Renal cortical epithelial cell (primary cell): ENCODE data around the gene ADM. TPM values are rescaled to one million over a fixed set of nuclear protein-coding genes. Genes with fewer than 3 reads are reported as not detected.
"Not testable (repeated sequence)": the region's sequence is repeated elsewhere in the genome, so short reads cannot be mapped to it uniquely, and the experiment has no call there.

Source experiments
- DNase-seq: peaks from one replicate; pipeline ENCODE4 v3.0.0-alpha.2; 2011; ENCODE audit warnings: low read depth
- total RNA-seq: library from RNA; depleted of rRNA; stranded (reverse); fragments of >200 nt; gene quantifications from 2 replicates; pipeline ENCODE4 v1.2.3, GENCODE V29; 2014

ADM gene, protein sequence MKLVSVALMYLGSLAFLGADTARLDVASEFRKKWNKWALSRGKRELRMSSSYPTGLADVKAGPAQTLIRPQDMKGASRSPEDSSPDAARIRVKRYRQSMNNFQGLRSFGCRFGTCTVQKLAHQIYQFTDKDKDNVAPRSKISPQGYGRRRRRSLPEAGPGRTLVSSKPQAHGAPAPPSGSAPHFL
- 56.4 and 57.3 TPM in 2 replicates for total RNA-seq

DNA sequence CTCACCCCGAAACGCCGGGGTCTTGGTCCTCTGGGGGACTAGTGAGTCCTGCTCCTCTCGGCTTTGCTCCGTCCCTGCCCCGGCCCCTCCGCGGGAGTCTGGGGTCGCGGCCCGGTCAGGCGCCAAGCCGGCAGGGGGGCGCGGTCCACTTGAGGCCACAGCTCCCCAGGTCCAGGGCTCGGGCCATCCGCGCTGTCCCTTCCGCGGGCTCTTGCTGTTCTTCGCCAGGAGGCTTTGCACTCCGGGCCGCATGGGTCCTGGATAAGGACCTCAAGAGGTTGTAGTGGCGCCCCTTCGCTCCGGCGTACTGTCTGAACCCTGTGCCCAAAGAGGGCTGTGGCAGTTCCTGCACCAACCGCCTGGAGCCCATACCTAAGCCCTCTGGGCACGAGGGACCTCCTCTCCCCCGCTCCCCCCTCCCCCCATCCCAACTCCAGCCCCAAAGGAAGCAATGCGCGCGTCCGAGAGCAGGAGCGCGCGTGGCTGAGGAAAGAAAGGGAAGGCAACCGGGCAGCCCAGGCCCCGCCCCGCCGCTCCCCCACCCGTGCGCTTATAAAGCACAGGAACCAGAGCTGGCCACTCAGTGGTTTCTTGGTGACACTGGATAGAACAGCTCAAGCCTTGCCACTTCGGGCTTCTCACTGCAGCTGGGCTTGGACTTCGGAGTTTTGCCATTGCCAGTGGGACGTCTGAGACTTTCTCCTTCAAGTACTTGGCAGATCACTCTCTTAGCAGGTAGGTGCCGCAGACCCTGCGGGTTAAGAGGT lies at the start of gene ADM:
ADM (plus strand) TSS at position 579 of the 767 bp plus-strand sequence. CDS start 628 bp downstream, outside the sequence.
- DNase-seq: peak; percentile 63

DNA sequence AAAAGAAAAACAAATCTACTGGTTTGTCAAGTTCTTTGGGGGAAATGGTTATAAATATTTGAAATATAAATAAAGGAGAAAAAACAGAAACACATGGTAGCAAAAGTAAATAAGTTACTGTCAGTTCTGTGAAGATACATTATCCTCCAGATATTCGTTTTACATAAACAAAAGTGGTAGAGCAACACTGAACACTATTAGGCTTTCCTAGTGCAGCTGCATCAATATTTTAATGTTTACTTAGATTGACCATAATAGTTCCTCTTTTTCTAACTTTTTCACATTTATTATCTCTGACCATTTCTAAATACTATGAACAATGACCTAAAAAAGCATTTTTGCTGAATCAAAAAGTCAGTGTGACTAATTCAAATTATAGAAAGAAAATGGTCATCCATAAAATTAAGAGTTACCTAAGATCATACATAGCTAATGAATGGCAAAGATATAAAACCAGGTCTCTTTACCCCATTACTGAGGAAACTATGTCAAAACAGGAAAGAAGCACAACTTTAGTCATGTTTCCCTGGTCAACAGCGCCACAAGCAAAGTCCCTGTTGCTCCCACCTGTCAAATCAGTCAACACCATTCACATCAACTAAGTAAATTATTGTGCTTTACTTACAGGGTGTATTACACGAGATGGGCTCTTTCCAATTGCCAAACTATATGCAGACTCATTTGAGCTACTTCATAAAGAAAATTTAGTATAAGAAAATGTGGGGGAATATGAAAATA lies 49.3 kb upstream of the ADM start:
- no peak for DNase-seq

DNA sequence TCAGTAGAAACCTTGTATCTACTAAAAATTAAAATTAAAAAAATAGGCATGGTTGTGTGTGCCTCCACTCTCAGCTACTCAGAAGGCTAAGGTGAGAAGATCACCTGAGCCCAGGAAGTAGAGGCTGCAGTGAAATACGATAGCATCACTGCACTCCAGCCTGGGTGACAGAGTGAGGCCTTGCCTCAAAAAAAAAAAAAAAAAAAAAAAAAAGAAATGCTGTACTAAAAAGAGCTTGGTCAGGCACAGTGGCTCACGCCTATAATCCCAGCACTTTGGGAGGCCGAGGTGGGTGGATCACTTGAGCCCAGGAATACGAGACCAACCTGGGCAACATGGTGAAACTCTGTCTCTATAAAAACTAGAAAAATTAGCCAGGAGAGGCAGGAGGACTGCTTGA lies 47.4 kb upstream of the ADM start:
- no peak for DNase-seq

DNA sequence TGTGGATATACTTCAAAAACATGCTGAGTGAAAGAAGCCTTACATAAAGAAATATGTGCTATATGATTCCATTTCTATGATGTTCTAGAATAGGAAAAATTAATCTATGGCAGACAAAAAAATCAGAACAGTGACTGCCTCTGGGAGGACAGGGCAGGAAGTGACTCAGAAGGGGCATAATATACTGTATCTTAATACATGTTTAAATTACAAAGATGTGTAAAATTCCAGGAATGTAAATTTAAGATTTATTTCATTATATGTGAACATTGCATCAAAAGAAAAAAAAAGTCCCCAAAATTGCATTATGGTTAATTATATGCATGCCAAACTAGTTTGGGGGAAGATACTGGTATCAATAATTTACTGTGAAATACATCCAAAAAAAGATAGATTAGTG lies 43.1 kb upstream of the ADM start:
- DNase-seq: no peak

DNA sequence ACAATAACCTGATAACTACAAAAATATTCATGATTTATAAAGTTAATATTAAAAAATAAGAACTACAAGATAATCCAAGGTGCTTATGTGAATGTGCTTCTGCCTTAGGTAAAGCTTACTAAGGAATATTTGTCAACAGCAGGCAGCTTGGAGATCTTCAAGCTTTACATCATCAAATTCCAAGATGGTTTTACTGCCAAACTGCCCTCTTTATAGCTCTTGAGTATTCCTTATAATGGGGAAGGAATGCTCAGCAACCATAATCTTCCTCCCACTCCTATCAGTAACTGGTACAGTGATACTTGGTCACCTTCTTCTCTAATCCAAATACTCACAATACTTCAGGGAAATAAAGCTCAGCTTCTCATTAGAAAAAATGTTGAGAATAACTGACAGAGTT lies 40.9 kb upstream of the ADM start:
- peak; percentile 46 for DNase-seq

DNA sequence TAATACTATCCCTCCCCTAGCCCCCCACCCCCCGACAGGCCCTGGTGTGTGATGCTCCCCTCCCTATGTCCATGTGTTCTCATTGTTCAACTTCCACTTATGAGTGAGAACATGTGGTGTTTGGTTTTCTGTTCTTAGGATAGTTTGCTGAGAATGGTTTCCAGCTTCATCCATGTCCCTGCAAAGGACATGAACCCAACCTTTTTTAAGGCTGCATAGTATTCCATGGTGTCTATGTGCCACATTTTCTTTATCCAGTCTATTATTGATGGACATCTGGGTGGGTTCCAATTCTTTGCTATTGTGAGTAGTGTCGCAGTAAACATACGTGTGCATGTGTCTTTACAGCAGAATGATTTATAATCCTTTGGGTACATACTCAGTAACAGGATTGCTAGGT lies 40.2 kb upstream of the ADM start:
- not testable (repeated sequence) for DNase-seq

DNA sequence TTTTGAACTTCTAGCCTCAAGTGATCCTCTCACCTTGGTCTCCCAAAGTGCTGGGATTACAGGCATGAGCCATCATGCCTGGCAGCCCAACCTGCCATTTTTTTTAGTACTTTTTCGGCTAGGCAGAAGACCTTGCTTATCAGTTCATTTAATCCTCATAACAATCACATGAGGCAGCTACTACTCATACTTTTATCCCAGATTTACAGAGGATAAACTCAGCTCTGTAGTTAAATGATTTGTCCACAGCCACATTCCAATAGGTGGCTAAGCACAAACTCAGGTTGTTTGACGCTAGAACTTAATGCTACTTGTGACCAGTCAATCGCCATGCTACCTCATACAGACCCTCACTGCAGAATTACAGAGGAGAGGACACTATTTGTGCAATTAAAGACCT lies 38.9 kb upstream of the ADM start:
- DNase-seq: no peak

DNA sequence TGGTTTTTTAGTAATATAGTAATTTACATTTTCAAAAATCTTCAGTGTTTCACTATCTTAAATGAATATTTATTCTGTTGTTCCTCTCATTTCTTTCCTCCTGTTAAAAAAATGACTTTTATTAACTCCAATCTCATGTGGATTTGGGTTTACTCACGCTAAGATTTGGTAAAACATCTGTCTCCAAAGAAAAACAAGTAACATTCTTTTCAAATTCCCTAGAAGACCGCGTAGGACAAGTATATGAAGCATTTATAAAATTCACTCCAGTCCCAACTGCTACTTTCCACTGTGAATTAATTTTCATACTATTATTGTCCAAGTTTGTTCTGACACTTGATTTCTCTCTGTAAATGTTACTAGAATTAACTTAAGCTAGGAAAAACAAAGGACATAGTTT lies 37.1 kb upstream of the ADM start:
- DNase-seq: no peak

DNA sequence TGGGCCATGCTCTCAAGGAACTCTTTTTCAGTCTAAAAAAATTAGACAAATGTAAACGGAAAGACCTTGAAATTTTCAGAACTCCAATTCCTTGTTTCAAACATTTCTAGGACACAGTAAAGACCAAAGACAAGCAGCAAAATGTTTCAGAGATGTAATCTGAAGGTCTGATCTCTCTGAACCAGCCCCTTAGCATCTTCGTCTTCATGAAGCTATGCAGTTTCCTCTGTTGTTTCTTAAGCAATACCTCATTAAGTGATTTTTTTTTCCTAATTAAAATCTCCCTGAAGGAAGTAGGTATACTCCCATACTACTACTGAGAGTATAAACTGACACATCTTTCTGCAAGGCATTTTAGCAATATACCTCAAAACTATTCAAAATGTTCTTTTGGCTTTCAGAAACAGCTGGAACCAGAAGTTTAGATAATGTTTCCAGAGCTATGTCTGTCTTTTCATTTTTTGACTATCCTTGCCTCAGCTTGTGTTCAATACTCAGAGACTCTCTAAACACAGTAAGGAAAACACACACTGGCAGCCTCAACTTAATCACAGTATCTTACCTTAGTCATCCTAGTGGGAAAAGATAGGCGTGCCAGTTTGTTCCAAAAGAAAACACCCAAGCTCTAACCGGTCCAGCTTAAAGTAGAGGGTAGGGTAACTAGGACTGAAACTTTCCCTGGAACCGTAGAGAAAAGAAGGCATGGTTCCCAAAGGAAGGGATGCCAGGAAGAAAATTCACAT lies 36.0 kb upstream of the ADM start:
- DNase-seq: no peak

DNA sequence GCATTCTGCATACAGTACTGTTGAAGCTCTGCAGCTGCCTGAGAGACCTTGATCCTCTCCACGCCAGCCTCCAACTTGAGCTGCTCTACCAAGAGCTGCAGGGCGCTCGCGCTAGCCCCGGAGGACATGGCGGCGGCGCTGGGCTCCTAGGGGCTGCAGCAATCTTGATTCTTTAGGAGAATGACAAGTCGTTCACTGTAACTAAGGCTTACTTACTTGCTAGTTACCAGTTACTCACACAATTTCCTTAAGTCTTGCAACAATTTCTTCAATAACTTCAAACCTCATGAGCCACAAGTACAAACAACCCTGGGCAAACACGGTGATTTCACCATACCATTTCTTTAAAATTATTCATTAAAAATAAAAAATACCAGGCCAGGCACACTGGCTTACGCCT lies 32.7 kb upstream of the ADM start:
- no peak for DNase-seq

DNA sequence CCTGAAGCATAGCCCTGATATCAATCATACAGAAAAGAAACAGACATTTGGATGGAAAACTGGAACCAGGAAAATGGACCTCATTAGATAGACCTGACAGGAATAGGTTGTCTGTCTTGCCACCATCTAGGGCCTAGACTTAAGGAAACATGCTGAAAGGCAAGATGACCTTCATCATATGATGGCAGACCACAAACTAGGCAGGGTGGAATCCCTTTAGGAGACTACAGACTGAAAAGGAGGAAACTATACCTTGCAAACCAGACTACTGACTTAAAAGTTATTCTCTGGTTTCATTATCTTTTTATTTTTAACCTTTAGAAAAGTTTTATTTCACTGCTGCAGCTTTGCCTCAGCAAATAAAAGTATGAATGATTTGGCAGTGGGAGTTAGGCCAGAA lies 31.1 kb upstream of the ADM start:
- no peak for DNase-seq

DNA sequence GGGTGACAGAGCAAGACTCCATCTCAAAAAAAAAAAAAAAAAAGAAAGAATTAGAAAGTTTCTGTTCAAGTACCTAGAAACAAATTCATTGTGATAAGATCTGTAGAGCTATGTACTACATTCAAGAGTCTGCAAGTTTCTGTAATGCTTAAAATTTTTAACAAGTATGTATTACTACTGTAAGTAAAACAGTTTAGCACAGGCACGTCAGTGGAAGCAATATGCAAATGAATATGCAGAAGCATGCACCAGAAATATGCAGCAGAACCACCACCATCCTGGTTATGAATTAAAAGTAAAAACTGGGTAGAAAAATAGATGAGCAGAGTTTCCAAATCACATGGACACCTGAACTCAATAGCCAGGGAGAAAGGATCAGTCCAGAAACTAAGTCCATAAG lies 30.1 kb upstream of the ADM start:
- no peak for DNase-seq

DNA sequence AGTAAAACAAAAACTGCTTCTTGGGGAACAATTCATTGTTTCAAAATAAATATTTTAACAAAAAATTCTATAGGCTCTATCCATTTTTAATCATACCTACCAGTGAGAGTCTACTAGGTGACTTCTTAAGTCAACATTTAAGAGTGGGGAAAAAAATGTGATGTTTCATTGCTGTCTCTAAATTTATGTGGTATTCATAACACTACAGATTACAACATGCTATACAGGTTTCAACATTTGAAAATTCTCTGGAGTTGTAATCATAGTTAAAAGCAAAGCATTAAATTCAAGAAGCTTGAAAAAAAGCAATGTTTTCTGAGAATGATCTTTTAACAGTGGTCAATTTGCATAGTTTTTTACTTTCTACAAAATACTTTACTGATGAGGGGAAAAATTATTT lies 29.2 kb upstream of the ADM start:
- no peak for DNase-seq

DNA sequence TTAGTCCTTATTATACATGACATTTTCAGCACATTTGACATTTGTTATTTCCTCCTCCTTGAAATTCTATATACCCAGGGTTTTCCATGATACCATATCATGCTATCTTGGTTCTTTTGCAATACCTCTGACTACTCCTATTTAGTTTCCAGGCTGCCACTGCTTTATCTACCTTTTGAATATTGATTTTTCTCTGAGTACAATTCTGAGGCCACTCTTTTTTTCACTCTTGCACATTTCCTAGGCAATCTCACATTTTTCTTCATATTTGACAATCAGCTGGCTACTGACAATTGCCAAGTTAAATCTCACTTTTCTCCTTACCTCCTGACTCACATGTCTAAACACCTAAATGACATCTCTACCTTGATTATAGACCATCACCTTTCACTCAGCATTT lies 22.8 kb upstream of the ADM start:
- DNase-seq: no peak

DNA sequence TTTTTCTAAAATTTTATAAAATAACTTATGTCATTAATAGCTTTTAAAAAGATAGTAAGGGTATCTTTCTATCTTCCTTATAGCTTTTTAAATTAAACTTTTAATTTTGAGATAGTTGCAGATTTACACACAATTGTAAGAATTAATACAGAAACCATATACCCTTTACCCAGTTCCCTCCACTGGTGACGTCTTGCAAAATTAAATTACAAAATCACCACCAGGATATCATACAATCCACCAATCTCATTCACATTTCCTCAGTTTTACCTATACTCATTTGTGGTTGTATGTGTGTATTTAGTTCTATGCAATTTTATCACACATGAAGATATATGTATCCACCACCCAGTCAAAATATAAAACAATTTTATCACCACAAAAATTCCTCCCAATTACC lies 20.9 kb upstream of the ADM start:
- no peak for DNase-seq

DNA sequence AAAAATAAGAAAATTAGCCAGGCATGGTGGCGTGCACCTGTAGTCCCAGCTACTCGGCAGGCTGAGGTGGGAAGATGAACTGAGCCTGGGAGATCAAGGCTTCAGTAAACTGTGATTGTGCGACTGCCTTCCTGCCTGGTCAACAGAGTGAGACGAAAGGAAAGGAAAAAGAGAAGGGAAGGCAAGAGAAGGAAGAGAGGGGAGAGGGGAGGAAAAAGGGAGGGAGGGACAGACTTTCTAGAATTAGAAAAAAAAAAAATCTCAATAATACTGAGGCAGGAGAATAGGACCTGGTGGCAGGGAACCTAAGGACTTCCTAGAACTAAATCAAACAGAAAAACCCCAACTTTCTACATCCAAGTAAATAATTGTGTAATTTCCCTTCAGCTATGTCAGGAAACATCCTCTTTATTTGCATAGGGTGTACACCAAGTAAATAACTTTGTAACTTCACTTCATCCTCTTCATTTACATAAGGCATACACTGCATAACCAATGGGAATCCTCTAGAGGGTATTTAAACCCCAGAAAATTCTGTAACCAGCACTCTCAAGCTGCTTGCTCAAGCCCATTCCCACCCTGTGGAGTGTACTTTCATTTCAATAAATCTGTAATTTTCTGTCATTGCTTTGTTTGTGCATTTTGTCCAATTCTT lies 19.6 kb upstream of the ADM start:
- DNase-seq: peak; percentile 50

DNA sequence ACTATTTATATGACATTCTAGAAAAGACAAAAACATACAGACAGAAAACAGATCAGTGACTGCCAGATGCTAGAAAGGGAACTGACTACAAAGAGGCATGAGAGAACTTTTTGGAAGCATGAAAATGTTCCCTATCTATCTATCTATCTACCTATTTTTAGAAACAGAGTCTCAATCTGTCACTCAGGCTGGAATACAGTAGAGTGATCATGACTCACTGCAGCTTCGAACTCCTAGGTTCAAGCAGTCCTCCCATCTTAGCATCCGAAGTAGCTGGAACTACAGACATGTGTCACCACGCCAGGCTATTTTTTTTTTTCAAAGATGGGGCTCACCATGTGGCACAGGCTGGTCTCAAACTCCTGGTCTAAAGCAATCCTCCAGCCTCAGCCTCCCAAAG lies 17.7 kb upstream of the ADM start:
- DNase-seq: no peak

DNA sequence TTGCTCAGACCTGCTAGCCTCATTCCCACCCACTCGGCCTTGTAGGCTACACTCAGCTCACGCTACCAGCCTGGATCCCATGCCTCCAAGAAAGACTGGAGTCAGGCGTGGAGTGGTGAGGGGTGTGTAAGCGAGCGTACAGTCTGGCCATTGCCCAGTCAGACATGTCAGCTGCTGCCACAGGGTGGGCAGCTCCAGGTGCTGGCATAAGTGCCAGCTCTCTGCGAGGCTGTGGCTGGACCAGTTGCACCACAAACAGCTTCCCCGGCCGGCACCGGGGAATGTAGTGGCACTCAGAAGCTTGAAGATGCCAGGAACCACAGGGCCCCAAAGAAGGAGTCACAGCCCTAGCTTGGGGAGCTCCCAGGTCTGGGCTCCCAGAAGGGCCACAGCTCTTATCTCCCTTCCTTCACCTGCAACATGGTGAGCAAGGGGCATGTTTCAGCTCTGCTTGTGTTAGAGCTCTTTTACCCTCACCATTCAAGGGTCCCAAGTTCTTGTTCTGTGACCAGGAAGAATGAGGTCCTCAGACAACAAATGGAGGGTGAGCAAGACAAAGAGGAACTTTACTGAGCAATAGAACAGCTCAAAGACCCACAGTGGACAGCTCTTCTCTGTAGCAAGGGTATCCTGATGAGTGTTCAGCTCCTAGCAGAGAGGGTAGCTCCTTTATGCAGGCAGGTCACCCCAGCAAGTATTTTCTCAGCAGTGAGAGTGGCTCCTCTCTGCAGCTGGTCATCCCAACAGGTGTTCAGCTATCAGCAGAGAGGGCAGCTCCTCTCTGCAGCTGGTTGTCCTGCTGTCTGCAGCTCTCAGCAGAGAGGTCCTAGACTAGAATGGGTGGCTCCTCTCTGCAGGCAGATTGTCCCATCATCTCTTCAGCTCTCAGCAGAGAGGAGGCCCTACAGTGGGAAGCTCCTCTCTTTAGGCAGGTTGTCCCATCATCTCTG lies 16.8 kb upstream of the ADM start:
- no peak for DNase-seq

DNA sequence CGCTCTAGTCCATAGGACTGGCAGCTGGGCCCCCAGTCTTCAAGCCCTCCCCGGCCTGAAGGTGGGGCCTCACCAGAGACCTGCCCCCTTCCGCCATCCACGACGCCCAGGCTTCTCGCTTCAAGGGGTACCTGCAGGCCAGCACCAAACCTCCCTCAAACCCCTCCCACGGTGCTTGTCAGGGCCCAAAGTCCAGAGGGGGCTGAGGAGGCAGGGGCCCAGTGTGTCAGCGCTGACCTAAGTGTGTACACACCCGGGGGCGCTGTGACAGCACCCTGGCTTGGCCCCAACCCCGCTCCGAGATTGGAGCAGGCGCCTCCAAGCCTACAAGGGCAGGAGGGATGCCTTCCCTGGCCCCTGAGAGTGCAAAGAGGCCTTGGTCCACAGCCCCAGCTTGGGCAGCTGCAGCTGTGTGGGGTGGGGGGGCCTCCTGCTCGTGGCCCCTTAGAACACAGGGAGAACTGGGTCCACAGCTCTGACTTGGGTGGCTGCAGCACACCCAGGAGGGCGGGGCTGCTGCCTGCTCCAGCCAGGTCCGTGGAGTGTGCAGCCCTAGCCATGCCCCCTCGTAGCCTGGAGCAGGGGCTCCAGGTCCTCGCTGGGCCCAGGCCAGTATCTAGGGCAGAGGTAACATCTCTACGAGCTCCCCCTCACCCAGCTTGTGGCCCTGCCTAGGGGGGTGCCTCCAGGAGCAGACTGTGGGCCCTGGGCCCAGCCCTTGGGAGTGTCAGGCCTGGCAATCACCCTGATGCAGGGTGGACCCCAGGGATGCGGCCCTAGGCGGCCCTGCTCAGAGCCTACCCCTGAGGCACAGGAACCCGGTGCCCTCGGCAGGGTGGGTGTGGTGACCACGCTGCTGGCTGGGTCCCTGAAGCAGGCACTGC lies 15.8 kb upstream of the ADM start:
- no peak for DNase-seq
